PC-3 (cell line): ENCODE results near the gene RSPH6A.

Experiments
- EZH2phosphoT487 ChIP-seq: fragments of 300-600 bp; sonication (generic); IDR thresholded peaks from 2 replicates; pipeline ENCODE4 v1.6.1; 2018; ENCODE audit warnings: mild to moderate bottlenecking, antibody characterized with exemption, low read length, borderline replicate concordance
- TF ChIP-seq, protein P1 (sequence below): fragments of 300-600 bp; sonication (generic); conservative IDR thresholded peaks from 2 replicates; pipeline ENCODE4 v1.5.1; 2017; ENCODE audit warnings: antibody characterized with exemption, low read depth, mild to moderate bottlenecking, low read length

GRCh38 chr19:45823182-45823581 is 8.1 kb upstream of the RSPH6A start:
- TF ChIP-seq EZH2phosphoT487, result no peak
- TF ChIP-seq, protein P1, sequence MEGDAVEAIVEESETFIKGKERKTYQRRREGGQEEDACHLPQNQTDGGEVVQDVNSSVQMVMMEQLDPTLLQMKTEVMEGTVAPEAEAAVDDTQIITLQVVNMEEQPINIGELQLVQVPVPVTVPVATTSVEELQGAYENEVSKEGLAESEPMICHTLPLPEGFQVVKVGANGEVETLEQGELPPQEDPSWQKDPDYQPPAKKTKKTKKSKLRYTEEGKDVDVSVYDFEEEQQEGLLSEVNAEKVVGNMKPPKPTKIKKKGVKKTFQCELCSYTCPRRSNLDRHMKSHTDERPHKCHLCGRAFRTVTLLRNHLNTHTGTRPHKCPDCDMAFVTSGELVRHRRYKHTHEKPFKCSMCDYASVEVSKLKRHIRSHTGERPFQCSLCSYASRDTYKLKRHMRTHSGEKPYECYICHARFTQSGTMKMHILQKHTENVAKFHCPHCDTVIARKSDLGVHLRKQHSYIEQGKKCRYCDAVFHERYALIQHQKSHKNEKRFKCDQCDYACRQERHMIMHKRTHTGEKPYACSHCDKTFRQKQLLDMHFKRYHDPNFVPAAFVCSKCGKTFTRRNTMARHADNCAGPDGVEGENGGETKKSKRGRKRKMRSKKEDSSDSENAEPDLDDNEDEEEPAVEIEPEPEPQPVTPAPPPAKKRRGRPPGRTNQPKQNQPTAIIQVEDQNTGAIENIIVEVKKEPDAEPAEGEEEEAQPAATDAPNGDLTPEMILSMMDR, result no peak
